ENCODE results near the gene SLC9A9.

The SLC9A9 gene

GRCh38 chr3:143596957-143597642 lies 251.2 kb downstream of the SLC9A9 start:
- DNase-seq (ENCODE audit: low read depth): no peak

DNA sequence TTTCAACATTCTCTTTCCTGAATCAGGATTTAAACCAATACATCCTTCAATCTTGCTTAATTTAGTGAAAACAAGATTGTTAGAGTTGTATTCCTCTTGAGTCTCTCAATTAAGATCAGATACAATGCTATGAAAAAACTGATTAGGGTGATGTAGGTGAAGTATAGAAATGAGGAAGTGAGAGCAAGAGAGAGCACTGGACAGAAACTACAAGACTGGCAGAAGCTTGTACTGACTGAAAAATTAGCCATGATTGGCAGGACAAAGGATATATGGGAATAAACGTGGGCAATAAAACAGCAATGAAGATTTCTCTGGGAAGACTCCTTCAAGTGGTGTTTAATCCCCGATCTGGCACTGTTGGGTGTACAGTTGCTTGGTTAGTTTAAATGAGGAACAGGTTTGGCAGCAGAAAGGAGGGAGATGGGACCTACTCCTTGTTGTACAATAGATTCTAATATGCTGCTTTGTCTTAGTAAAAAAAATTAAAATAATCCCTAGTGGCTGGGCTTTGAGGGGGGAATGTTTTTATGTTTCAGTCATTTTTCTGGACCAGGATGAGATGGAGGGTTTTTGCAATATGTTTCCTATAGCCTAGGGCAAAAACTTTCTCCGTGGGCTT lies 252.7 kb downstream of the SLC9A9 start:
- DNase-seq (ENCODE audit: low read depth): no peak

DNA sequence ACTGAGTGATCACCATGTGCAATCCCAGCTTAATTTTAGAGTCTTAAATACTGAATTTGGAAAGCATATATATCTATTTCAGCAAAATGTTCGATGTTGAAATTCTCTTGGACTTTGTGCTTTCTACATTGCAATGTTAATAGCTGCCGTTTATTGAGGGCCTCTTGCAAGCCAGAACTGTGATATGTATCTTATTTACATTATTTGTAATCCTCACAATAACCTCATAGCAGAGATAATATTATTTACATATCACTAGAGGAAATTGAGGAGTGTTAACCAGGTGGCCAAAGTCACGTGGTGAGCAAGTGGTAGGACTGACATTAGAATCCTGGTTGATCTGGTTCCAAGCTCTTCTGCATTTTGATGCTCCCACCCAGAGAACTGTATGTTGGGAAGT lies 254.1 kb downstream of the SLC9A9 start:
- no peak for DNase-seq (ENCODE audit: low read depth)

GRCh38 chr3:143590660-143591059 lies 257.6 kb downstream of the SLC9A9 start:
- DNase-seq (ENCODE audit: low read depth): no peak

GRCh38 chr3:143586576-143586975 lies 261.7 kb downstream of the SLC9A9 start:
- DNase-seq (ENCODE audit: low read depth): no peak

GRCh38 chr3:143585720-143586456 lies 262.4 kb downstream of the SLC9A9 start:
- DNase-seq (ENCODE audit: low read depth): no peak

DNA sequence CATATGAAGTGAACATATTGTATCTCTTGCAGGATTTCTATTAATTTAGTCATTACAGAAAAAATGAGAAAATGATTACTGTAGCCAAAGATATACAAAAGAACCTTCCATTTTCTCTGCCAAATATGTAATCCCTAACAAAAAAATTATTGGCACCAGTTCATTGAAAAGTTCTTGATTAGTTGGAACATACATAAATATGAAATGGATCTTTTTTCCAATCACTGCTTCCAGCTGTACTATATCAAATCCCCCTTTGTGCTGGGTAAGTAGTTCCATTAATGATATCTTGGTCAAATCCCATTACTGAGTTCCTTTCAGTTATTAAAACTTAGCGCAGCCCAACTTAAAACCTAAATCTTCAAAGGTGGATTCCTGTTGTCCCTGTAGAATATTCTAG lies 263.8 kb downstream of the SLC9A9 start:
- DNase-seq (ENCODE audit: low read depth): no peak

DNA sequence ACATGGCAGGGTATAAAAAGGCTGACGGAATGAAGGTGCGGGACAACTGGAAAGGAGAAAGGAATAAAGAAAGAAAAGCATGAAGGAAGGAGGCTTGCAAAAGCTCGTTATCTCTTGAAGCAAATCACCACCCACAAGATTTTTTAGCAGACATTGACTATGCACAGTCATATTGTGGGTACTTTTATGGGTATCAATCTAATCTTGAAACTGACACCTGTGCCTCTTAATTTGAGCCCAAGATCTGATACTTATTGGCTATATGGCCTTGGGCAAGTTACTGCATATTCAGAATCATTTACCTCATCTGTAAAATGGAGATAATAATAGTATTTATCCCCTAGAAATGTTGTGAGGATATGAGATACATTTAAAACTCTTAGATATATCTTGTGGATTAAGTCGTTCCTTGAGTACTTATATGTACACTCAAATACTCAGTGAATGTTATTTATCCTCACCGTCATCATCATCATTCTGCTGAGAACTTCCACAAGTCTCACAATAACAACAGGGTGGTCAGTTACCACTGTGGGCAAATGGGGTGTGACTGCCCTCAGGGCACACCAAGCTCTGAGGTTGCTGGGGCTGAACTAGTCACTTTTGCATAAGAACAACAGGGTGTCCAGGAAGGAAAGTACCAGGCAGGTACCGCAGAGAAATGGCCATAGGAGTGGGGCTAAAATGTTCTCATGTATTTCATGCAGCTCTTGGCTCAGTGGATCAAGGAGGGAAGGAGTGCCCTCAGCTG lies 266.1 kb downstream of the SLC9A9 start:
- no peak for DNase-seq (ENCODE audit: low read depth)

- no peak for DNase-seq (ENCODE audit: low read depth)
These were observed 269.3 kb downstream of the SLC9A9 start for GRCh38 chr3:143578810-143579435.

DNA sequence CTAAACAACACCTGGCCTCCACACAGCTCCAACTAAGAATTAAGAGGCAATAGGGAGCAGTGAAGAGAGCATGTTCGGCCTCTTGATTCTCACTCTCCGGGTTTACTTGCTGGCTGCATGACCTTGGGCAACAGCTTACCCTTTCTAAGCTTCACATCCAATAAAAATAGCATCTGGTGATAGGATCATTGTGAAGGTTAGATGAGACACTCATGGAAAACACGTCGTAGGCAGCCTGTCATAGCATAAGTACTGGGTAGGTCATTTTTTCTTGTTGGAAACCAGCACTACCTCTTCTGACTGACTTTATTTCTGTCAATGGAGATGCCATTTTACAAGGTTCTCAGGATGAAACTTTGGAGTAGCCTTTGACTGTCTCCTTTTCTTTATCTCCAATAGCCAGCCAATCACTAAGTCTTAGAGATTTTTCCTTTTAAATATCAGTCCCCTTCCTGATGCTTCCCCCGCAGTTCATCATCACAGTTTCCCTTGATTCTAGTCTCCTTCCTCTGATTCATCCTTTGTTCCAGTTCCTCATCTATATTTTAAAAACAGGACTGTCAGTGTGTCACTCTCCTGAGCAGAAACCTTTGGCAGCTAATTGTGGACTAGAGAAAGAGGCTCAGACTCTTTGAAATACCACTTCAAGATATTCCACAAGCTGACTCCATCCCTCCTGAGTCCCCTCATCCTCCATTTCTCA lies 271.5 kb downstream of the SLC9A9 start:
- no peak for DNase-seq (ENCODE audit: low read depth)

DNA sequence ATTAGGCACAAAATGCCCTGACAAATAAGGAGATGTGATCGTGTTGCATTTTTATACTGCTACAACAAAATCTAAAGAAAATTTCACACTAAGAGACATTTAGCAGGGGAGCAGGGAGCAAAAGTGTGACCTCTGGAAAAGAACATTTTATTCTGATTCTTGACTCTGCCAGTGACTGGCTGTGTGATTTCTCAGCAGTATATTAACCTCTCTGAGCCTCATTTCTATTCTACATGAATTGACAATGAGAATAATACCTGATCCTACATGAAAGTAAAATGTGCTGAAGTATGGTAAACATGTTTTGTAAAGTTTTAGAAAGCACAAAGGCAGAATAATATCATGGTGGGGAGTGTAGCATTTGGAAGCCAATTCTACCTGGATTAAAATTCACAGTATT lies 273.3 kb downstream of the SLC9A9 start:
- no peak for DNase-seq (ENCODE audit: low read depth)

- DNase-seq (ENCODE audit: low read depth): no peak
These were observed 274.5 kb downstream of the SLC9A9 start for GRCh38 chr3:143573610-143574303.

DNA sequence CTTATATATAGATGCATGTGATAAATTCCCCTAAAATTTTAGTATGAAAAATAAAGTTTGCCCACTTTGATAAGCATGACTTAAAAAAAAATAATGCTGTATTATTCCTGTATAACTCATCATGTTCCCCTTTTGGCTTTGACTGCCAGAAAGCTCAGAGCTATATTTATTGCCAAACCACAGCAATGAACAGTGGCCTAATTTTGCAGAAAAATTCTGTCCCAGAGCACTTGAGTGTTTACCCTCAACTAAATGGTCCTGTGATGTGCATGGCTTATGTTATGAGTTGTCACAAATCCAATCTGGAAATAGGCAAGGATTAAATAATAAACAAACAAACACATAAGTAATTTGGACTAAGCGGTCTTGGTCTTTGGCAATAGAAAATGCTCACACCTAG lies 276.7 kb downstream of the SLC9A9 start:
- DNase-seq (ENCODE audit: low read depth): no peak

- no peak for DNase-seq (ENCODE audit: low read depth)
These were observed 280.4 kb downstream of the SLC9A9 start for GRCh38 chr3:143567823-143568222.

GRCh38 chr3:143565951-143566350 lies 282.3 kb downstream of the SLC9A9 start:
- no peak for DNase-seq (ENCODE audit: low read depth)

GRCh38 chr3:143563786-143564185 lies 284.5 kb downstream of the SLC9A9 start:
- no peak for DNase-seq (ENCODE audit: low read depth)

- no peak for DNase-seq (ENCODE audit: low read depth)
These were observed 285.5 kb downstream of the SLC9A9 start for GRCh38 chr3:143562789-143563188.

- DNase-seq (ENCODE audit: low read depth): no peak
These were observed 289.0 kb downstream of the SLC9A9 start for GRCh38 chr3:143559296-143559695.

- DNase-seq (ENCODE audit: low read depth): no peak
These were observed 295.4 kb downstream of the SLC9A9 start for GRCh38 chr3:143552851-143553250.

DNA sequence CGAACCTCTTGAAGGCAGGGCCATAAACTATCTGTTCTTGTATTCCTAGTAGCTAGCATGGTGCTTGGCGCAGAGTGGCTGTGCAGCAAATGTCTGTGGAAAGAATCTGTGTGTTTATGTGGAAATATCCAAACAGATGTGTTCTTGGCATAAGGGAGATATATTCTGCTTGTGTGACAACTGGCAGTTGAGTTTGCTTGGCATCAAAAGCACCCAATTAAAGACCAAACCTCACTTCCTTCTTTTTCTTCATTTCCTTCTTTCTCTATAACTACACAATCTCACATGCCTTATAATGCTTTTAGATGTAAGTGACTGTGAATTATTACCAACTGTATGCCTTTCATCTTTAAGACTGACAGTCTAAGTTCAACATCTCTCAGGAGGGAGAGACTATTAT lies 296.5 kb downstream of the SLC9A9 start:
- no peak for DNase-seq (ENCODE audit: low read depth)

Data from stimulated activated CD8-positive, alpha-beta memory T cell treated with anti-CD3 and anti-CD28 coated beads, Interleukin-15, amount 100 ng/mL, for 24 hours (primary cell).